GM18517 (cell line): ENCODE measurements around the gene TNIK.
"Not testable (repeated sequence)": the region's sequence is repeated elsewhere in the genome, so short reads cannot be mapped to it uniquely, and the experiment has no call there.

Source experiments
- ATAC-seq: cut with Tn5 transposase; IDR thresholded peaks from one replicate; pipeline ENCODE4 v1.9.1; 2021; ENCODE audit warnings: mild to moderate bottlenecking, moderate library complexity; ENCODE audit not compliant: unreplicated experiment

The TNIK gene

GRCh38 chr3:171290680-171291079 lies 169.5 kb downstream of the TNIK start:
- no peak for ATAC-seq

GRCh38 chr3:171289291-171289690 lies 170.9 kb downstream of the TNIK start:
- ATAC-seq: no peak

DNA sequence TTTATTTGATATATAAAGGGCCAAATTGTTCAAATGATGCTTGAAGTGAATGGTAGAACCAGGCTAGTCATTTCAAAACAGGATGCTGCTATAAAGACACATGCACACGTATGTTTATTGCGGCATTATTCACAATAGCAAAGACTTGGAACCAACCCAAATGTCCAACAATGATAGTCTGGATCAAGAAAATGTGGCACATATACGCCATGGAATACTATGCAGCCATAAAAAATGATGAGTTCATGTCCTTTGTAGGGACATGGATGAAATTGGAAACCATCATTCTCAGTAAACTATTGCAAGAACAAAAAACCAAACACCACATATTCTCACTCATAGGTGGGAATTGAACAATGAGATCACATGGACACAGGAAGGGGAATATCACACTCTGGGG lies 172.4 kb downstream of the TNIK start:
- not testable (repeated sequence) for ATAC-seq

GRCh38 chr3:171286580-171287249 lies 173.5 kb downstream of the TNIK start:
- peak; percentile 44 for ATAC-seq

DNA sequence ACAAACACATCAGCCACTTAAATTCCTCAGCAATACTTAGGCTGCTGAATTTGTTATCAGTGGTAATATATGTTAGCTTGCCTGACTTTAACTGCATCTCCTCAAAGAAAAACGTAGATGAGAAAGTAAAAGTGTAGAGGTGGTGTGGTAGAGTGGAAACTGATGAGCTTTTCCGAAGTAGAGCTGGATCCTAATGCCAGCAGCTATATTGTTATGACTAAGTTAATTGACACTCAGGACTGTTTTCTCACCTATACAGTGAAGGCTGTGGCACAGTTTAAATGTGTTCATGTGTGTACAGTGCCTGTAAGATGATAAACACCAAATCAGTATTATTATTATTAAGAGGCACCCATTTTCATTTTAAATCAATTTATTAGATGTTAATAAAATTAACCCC lies 174.9 kb downstream of the TNIK start:
- ATAC-seq: peak; percentile 47

DNA sequence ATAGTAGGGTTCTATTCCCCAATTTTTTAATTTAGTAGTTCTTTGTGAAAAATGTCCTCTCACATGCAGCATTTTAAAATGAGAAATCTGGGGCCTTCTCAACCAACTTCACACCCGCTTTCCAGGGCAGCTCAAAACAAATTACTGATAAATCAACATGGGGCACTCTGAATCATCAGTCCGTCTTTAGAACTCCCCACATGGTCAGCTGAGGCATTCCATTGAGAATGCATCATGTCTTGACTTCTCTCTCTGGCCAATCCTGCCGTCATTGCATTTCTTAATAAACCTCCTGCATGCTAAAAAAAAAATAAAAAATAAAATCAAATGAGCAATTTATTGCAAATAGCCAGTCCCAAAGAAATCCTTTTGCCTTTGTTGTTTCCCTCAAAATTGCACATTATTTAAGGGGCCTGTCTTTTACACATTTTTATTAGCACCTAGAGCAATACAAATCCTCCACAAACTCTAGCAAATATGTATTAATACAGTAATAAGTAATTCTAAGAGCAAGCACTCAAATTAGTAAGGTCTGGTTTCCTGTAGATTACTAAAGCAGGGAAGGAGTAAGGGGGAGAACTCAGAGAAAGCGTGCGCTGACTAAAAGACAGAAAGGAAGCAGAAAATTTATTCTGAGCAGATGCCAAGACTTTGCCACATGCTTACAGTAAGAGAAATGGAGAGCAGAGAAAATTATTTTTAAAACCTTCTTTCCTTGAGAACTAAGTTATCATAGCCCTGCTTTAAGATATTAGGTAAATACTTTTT lies 175.7 kb downstream of the TNIK start:
- peak; percentile 45 for ATAC-seq

- no peak for ATAC-seq
Observed at GRCh38 chr3:171283848-171284222, 176.4 kb downstream of the TNIK start.

- no peak for ATAC-seq
Observed at GRCh38 chr3:171283183-171283847, 176.9 kb downstream of the TNIK start.

- ATAC-seq: no peak
Observed at GRCh38 chr3:171282041-171282440, 178.2 kb downstream of the TNIK start.

- ATAC-seq: no peak
Observed at GRCh38 chr3:171281256-171281992, 178.8 kb downstream of the TNIK start.

DNA sequence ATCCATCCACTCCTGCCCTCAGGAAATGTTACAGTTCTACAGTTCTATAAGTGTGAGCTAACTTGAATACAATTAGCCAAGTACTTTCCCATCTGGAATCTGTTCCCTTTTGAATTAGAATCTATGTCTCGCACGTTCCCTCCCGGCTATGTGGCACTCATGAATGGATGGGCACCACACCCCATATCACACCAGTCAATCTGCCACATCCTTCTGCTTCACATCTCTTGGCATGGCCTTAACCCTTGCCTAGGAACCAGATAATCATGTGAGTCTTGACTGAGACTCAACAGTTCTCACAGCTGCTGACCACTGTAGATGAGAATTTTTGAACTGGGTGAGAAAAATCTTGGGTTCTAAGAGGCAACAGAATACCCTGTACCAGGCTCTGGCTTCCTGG lies 180.2 kb downstream of the TNIK start:
- ATAC-seq: no peak

DNA sequence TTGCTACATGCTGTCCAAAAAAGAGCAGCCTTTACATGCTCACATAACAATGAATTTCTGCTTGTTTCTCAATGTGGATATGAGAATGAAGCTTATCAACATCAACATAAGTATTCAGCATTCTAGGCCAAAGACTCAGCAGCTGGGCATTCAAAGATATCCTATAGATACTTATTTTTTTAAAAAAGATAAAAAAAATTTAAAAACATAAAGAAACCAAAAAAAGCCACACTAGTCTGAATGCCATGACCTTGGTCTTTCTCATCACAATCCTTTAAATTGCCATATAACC lies 182.0 kb downstream of the TNIK start:
- ATAC-seq: no peak

- ATAC-seq: no peak
Observed at GRCh38 chr3:171277456-171278298, 182.5 kb downstream of the TNIK start.

- ATAC-seq: no peak
Observed at GRCh38 chr3:171276923-171277322, 183.3 kb downstream of the TNIK start.

GRCh38 chr3:171274222-171274621 lies 186.0 kb downstream of the TNIK start:
- ATAC-seq: no peak

- no peak for ATAC-seq
Observed at GRCh38 chr3:171270541-171270940, 189.7 kb downstream of the TNIK start.

DNA sequence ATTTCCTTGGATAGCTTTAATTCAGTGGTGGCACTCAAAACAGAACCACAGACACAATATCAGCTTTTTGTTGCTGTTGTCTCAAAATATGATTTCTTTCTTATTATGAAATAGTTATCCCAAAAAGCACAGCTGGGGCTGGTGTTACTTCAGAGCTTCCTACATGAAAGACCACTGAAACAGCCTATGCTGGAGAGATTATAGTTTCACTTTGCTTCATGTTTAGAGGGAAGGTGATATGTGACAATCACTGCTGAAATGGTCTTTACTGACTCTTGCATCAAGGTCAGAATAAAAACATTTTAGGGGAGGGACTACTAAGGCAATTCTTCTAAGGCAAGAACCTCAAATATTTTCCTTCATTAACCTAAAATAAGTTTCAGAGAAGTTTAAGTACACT lies 190.7 kb downstream of the TNIK start:
- peak; percentile 59 for ATAC-seq

DNA sequence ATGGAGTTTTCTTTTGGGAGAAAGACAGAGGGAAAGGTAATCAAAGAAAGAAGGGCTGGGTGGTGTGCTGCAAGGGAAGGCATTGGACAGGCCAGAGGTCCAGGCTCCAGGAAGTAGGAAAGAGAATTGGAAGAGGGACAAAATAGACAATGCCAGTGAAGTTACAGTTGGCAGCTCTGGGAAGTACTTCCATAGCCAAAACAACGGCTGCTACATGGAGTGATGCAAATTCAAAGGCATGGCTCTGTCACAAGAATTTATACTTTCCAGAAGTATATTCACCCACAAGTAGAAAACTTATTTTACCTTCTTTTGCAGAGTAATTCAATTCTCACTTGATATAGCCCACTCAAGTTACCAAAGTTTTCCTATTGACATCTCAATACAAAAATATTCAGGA lies 191.5 kb downstream of the TNIK start:
- ATAC-seq: no peak

- no peak for ATAC-seq
Observed at GRCh38 chr3:171267104-171267503, 193.1 kb downstream of the TNIK start.

DNA sequence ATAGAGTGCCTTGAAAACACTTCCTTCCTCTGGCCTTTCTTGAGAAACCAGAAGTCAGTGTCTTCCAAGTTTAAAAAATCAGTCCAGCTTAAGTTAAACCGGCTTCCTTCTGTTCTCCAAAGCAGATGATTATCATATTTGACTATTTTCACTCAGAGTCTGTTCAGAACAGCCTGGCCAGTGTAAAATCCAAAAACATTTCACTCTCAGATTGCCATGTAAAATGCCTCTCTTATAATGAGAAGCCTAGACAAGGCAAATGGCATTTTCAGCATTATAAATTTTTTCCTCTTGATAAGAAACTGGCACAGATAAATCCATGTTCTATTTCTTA lies 193.5 kb downstream of the TNIK start:
- no peak for ATAC-seq
